Stomach (tissue), 9 donors: ENCODE data around the gene P3H1. TPM values are rescaled to one million over a fixed set of nuclear protein-coding genes. Genes with fewer than 3 reads are reported as not detected.

Experiments
- DNase-seq, 2 donors: peaks; one replicate each; pipeline versions ENCODE4 v3.0.0 to v3.0.0-alpha.2; 2013 to 2019
- H3K27ac ChIP-seq, 5 donors: fragments of 200-600 bp in 4 of 5; sonication (generic) in 4 of 5; one replicate each; pipeline ENCODE4 v1.5.1; 2013 to 2019; ENCODE audit warnings: mild to moderate bottlenecking in 1 of 5, moderate library complexity in 1 of 5
- H3K27me3 ChIP-seq, 3 donors: fragments of 200-600 bp; sonication (generic); one replicate each; pipeline ENCODE4 v1.5.1; 2017 to 2019; ENCODE audit warnings: mixed run types in 1 of 3
- H3K36me3 ChIP-seq, 4 donors: fragments of 200-600 bp; sonication (generic); 1 replicate in 3 of 4; 2 replicates in 1 of 4; pipeline ENCODE4 v1.5.1; 2016 to 2019
- H3K4me1 ChIP-seq, 4 donors: fragments of 200-600 bp; sonication (generic); one replicate each; pipeline ENCODE4 v1.5.1; 2016 to 2019
- H3K4me3 ChIP-seq, 4 donors: fragments of 200-600 bp; sonication (generic) in 3 of 4; one replicate each; pipeline ENCODE4 v1.5.1; 2016 to 2019; ENCODE audit warnings: mild to moderate bottlenecking in 1 of 4
- H3K9me3 ChIP-seq, 4 donors: fragments of 200-600 bp; sonication (generic); one replicate each; pipeline ENCODE4 v1.5.1; 2016 to 2019
- EP300 ChIP-seq: sonication (generic); formaldehyde crosslinking; IDR thresholded peaks from one replicate; pipeline ENCODE4 v1.6.1; 2017; ENCODE audit warnings: antibody characterized with exemption
- POLR2A ChIP-seq, 4 donors: fragments of 450-650 bp; IDR thresholded peaks; one replicate each; pipeline ENCODE4 v1.6.1; 2016; ENCODE audit warnings: antibody characterized with exemption in 4 of 4, control low read depth in 2 of 4, mild to moderate bottlenecking in 1 of 4, moderate library complexity in 1 of 4
- POLR2AphosphoS5 ChIP-seq, 3 donors: sonication (generic); formaldehyde crosslinking; IDR thresholded peaks; one replicate each; pipeline ENCODE4 v1.6.1; 2016; ENCODE audit warnings: antibody characterized with exemption in 3 of 3
- WGBS, 5 donors: extraction: QIAGEN DNeasy Blood & Tissue Kit in 3 of 5; methylation state at CpG; one replicate each; pipeline versions ENCODE4 v1.1.5 to v1.1.7; 2013 to 2018; 5-methylcytosine and 5-hydroxymethylcytosine counted together
- intact Hi-C: fragments of 100-400 bp; cut with DNase I; formaldehyde crosslinking; loops from one replicate; pipeline ENCODE4 v1.15.1; 2023; ENCODE audit warnings: low total_unique reads
- polyA plus RNA-seq, 3 donors: library from polyadenylated mRNA; stranded (reverse); fragments of 200-250 nt; gene quantifications; one replicate each; pipeline ENCODE4 v1.2.3, GENCODE V29; 2013
- total RNA-seq, 5 donors: library from RNA; depleted of rRNA; stranded (reverse); fragments of >200 nt; gene quantifications; one replicate each; pipeline versions ENCODE4 v1.1.0 to v1.2.3, GENCODE V29; 2014 to 2016
- TF ChIP-seq, protein P1 (sequence below), 7 experiments: fragments of 450-650 bp in 4 of 7; fragments of 200-600 bp in 3 of 7; sonication (generic) in 3 of 7; IDR thresholded peaks; one replicate each; pipeline ENCODE4 v1.5.1; 2016 to 2019; ENCODE audit warnings: antibody characterized with exemption in 7 of 7, control low read depth in 2 of 7, mild to moderate bottlenecking in 1 of 7
- donor health status: healthy with polysubstance abuse.
- donor health status: Bipolar disorder and iron deficiency.
- donor health status: healthy.

Gene P3H1
- total and polyA plus RNA-seq, 8 donors = 5.0 to 78.2 (median 22.3) TPM

DNA sequence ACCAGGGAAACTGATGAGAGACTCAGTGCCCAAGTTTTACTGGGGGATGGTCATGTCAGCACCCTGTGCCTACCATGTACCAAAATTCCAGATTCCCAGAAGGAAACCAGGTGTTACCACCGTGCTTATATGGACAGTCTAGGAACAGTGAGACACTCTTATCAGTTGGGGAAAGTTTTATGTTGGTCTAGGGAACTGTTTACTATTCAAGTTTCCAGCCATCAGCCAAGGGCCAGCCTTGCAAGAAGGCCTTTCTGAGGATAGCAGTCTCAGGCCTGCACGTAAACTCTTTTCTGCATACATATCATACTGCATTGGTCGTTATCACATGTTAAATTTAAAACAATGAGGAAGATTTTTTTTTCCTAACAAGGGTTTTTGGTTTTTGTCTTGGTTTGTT is 30.6 kb upstream of the P3H1 start:
- TF ChIP-seq POLR2AphosphoS5 (IDR thresholded peaks at IDR 0.05) (no peak), EP300 (no peak)
- TF ChIP-seq, protein P1, sequence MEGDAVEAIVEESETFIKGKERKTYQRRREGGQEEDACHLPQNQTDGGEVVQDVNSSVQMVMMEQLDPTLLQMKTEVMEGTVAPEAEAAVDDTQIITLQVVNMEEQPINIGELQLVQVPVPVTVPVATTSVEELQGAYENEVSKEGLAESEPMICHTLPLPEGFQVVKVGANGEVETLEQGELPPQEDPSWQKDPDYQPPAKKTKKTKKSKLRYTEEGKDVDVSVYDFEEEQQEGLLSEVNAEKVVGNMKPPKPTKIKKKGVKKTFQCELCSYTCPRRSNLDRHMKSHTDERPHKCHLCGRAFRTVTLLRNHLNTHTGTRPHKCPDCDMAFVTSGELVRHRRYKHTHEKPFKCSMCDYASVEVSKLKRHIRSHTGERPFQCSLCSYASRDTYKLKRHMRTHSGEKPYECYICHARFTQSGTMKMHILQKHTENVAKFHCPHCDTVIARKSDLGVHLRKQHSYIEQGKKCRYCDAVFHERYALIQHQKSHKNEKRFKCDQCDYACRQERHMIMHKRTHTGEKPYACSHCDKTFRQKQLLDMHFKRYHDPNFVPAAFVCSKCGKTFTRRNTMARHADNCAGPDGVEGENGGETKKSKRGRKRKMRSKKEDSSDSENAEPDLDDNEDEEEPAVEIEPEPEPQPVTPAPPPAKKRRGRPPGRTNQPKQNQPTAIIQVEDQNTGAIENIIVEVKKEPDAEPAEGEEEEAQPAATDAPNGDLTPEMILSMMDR (IDR thresholded peaks at IDR 0.05) = no peak
- H3K4me1 ChIP-seq = no peaks in the 10 kb centered on the region
- intact Hi-C loops = no loop called here
- no peaks in the 10 kb centered on the region for H3K9me3 ChIP-seq
- H3K27me3 ChIP-seq = no peaks in the 10 kb centered on the region
- H3K27ac ChIP-seq = no peak overlapping the region
- no peak overlapping the region for H3K4me3 ChIP-seq
- whole genome bisulfite sequencing, 5 donors = 60 to 72% (median 70%) methylated on average over 3 of the region's 3 CpGs
- DNase-seq = no peak
- no peaks in the 10 kb centered on the region for H3K36me3 ChIP-seq

DNA sequence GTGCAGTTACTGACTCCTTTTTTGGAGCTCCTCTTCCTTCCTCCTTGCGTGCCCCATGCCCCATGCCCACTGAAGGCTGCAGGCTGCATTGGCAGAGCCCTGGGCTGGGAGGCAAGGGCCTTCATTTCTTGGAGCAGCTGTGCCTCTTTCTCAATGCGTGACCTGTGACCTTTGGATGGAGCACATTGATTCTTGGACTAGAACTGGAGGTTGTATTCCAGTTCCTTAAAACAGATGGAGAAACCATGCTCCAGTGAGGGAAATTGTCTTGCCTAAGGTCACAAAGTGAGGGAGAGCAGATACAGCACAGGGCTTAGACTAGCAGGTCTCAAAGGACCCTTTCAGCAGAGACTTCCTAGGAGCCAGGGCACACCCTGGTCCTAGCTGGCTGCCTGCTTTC is 27.0 kb upstream of the P3H1 start:
- WGBS, 5 donors = 83 to 95% (median 89%) methylated on average over 2 of the region's 2 CpGs
- Histone ChIP-seq H3K27me3 (no peaks in the 10 kb centered on the region), H3K9me3 (no peaks in the 10 kb centered on the region), H3K36me3 (no peaks in the 10 kb centered on the region), H3K4me3 (no peak overlapping the region), H3K4me1 (no peaks in the 10 kb centered on the region), H3K27ac (no peak overlapping the region)
- TF ChIP-seq, protein P1 (IDR thresholded peaks at IDR 0.05) = no peak
- no peak for TF ChIP-seq POLR2AphosphoS5 (IDR thresholded peaks at IDR 0.05)
- TF ChIP-seq EP300 = no peak
- TF ChIP-seq POLR2A (IDR thresholded peaks at IDR 0.05) = no peak
- no peak for DNase-seq
- intact Hi-C loops = no loop called here

DNA sequence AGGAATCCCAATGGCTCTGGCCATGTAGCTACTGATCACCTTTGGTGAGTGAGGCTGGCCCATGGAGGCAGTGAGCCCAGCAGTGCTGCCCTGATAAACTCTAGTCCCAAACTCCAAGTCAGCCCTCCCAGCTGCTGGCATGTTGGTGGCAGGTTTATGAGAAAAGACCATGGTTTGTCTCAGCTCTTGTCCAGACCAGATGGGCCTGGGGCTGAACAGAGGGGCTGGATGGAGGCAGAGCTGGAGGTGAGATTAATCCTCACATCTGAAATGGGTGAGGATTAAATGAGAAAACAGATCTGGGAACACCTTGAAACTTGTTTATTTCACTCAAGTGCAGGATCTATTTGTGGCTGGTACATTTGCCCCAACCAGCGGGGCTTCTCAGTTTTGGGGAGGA is 21.2 kb upstream of the P3H1 start:
- Histone ChIP-seq H3K36me3 (peaks cover 0 to 5% (median 4%) of the 10 kb centered on the region in 4 donors), H3K4me1 (peaks cover 9 to 15% (median 14%) of the 10 kb centered on the region in 4 donors), H3K27ac (no peak overlapping the region), H3K4me3 (no peak overlapping the region), H3K27me3 (peaks cover 0 to 13% (median 0%) of the 10 kb centered on the region in 3 donors), H3K9me3 (no peaks in the 10 kb centered on the region)
- intact Hi-C loops = no loop called here
- DNase-seq = no peak
- 95 to 100% (median 100%) methylated on average over 1 of the region's 1 CpG for WGBS, 5 donors
- TF ChIP-seq POLR2A (IDR thresholded peaks at IDR 0.05) = no peak
- TF ChIP-seq EP300 = no peak
- TF ChIP-seq POLR2AphosphoS5 (IDR thresholded peaks at IDR 0.05) = no peak
- TF ChIP-seq, protein P1 (IDR thresholded peaks at IDR 0.05) = no peak

DNA sequence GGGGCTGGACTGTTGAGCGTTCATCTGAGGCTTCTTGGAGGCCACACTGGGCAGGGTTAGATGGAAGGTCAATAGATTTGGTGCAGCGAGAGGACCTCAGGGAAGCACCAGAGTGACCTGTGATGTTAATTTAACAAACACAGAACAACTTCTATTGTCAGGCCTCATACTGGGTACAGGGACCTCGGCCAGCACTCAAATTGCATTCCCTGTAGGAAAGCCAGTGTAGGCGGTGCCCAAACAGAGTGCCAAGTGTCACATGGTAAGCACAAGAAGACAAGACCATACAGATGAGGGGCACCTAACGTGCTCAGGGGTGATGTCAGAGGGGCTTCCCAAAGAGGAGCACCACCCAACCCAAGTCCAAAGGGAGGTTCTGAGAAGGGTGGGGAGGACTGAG is 19.3 kb upstream of the P3H1 start:
- no peak overlapping the region for H3K4me3 ChIP-seq
- H3K27me3 ChIP-seq = peaks cover 0 to 13% (median 0%) of the 10 kb centered on the region in 3 donors
- DNase-seq = no peak
- peaks cover 9 to 15% (median 14%) of the 10 kb centered on the region in 4 donors for H3K4me1 ChIP-seq
- H3K36me3 ChIP-seq = peaks cover 0 to 24% (median 17%) of the 10 kb centered on the region in 4 donors
- TF ChIP-seq, protein P1 (IDR thresholded peaks at IDR 0.05) = no peak
- TF ChIP-seq POLR2A (IDR thresholded peaks at IDR 0.05) (no peak), EP300 (no peak), POLR2AphosphoS5 (IDR thresholded peaks at IDR 0.05) (no peak)
- 81 to 90% (median 87%) methylated on average over 5 of the region's 5 CpGs for WGBS, 5 donors
- intact Hi-C loops = no loop called here
- no peak overlapping the region for H3K27ac ChIP-seq
- H3K9me3 ChIP-seq = no peaks in the 10 kb centered on the region
